Thyroid gland (tissue), 4 donors: ENCODE data around the gene PLEKHH2.

Experiments used
- CTCF ChIP-seq, 6 experiments: fragments of 200-600 bp in 3 of 6; fragments of 450-650 bp in 3 of 6; sonication (generic) in 3 of 6; IDR thresholded peaks; one replicate each; pipeline ENCODE4 v1.5.1; 2016 to 2019; ENCODE audit warnings: antibody characterized with exemption in 6 of 6, mild to moderate bottlenecking in 2 of 6, inconsistent platforms in 1 of 6, moderate library complexity in 1 of 6
- POLR2A ChIP-seq, 2 donors: fragments of 450-650 bp; IDR thresholded peaks; one replicate each; pipeline ENCODE4 v1.6.1; 2017; ENCODE audit warnings: antibody characterized with exemption in 2 of 2, mild to moderate bottlenecking in 2 of 2, moderate library complexity in 1 of 2

DNA sequence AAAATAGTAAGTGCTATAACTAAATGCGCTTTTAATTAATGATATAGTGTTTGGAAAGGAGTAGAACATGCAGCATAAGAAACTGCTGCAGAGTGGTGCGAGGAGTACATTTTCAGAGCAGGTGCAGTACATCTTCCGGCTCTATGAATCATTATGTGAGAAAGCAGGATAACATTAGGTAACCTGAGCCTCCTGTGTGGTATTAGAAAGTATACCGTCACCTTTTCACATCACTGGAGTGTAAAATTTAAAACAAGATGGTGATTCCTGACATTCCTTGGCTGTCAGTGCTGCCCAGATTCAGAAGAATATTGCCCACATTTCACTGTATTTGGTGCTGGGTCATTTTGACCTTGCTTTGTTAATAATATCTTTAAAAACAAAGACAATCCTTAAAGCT is 128.9 kb downstream of the PLEKHH2 start:
- TF ChIP-seq CTCF (IDR thresholded peaks at IDR 0.05) (no peak), POLR2A (IDR thresholded peaks at IDR 0.05) (no peak)
